PFSK-1 (cell line): Measurements from ENCODE around the gene OSBPL3.

Source experiments
- FOXP2 ChIP-seq: optimal IDR thresholded peaks from 2 replicates; pipeline ENCODE3; 2011; ENCODE audit warnings: borderline replicate concordance, control low read depth, inconsistent platforms; ENCODE audit not compliant: insufficient read depth; ENCODE audit errors: extremely low read length, extremely low read depth
- POLR2AphosphoS5 ChIP-seq: IDR thresholded peaks from 2 replicates; pipeline ENCODE4 v1.6.1; 2012; ENCODE audit warnings: low read depth, mild to moderate bottlenecking, control low read depth, low read length, moderate library complexity
- REST ChIP-seq, 2 experiments: IDR thresholded peaks; 2 replicates each; pipeline versions ENCODE4 v1.6.1 to v1.8.0; 2011 to 2012; ENCODE audit warnings: low read depth in 2 of 2, low read length in 2 of 2, control low read depth in 1 of 2, inconsistent platforms in 1 of 2, mild to moderate bottlenecking in 1 of 2, moderate library complexity in 1 of 2; ENCODE audit not compliant: insufficient read depth in 1 of 2
- SIN3A ChIP-seq: IDR thresholded peaks from 2 replicates; pipeline ENCODE4 v1.6.1; 2012; ENCODE audit warnings: mild to moderate bottlenecking, low read length, moderate library complexity, borderline replicate concordance; ENCODE audit not compliant: insufficient read depth
- TAF1 ChIP-seq: IDR thresholded peaks from 2 replicates; pipeline ENCODE4 v1.6.1; 2012; ENCODE audit warnings: low read length, control low read depth, borderline replicate concordance; ENCODE audit not compliant: insufficient read depth

OSBPL3 gene

GRCh38 chr7:24827589-24827988 lies 152.4 kb downstream of the OSBPL3 start:
- TF ChIP-seq TAF1 (no peak), REST (IDR thresholded peaks at IDR 0.05; ENCODE audit: insufficient read depth in 1 of 2, low read depth in 2 of 2, low read length in 2 of 2) (no peak), FOXP2 (no peak), POLR2AphosphoS5 (no peak), SIN3A (no peak)

DNA sequence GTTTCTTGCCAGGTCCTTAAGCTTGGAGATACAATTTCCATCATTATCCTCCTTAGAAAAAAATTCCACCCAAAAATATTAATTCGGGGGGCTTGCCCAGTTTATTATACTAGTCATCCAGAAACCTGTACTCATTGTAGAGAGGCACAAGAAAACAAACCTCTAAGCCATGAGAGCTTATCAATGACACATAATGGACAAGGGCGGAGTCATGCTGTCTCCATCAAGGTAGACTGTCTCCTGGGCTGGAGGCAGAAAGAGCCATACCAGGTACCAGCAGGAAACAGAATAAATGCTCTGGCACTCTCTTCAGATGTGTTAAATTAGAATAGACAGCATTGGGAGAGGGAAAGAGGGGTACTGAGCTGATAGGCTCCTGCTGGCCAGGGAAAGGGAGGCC lies 153.0 kb downstream of the OSBPL3 start:
- no peak for TF ChIP-seq FOXP2
- no peak for TF ChIP-seq REST (IDR thresholded peaks at IDR 0.05; ENCODE audit: insufficient read depth in 1 of 2, low read depth in 2 of 2, low read length in 2 of 2)
- no peak for TF ChIP-seq TAF1
- no peak for TF ChIP-seq SIN3A
- no peak for TF ChIP-seq POLR2AphosphoS5

DNA sequence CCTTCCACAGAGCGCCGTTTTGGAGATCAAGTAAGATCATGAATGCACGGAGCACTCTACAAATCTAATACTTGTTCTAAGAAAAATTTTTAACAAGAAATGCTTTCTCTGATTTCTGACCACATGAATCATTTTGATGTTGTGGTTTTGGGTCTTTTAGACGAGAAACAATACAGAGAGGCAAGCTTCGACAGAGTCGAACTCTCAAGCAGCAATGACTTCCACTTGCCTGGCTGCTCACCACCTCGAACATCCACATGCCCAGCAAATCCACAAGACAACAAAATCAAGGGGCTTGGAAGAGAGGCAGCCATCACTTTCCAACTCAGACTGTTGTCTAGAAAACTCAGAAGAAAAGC lies 153.3 kb downstream of the OSBPL3 start:
- no peak for TF ChIP-seq POLR2AphosphoS5
- no peak for TF ChIP-seq SIN3A
- TF ChIP-seq TAF1, result no peak

DNA sequence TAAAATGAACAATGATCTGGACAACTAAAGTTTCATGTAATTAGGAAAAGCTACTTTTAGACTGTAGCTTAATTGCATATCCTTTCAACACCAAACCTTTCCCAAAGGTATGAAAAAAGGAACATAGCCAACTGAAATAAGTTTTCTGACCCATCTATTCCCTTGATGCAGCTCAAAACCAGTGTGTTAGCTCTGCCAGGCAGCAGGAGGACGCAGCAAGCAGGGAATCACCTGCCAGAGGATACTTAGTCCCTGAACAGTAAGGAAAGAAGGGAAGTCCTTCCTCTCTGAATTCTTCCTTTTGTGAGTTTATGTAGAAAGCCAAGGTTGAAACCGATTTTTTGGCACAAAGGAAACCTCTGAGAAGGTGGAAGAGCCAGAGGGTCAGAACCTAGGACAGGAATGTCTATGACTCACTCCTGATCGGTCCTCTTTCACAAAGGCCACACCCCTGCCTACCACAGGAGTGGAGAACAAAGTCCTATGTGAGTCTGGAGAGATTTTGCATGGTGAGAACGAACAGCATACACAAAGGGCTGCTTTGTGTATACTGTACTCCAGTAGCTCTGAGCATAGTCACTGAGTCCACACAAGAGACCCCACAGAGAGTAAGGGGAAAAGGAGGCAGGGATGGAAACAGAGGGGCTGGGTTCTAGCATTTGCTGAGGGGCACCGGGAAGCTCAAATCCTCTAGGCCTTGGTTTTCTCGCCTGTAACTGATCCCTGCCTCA lies 153.9 kb downstream of the OSBPL3 start:
- TF ChIP-seq POLR2AphosphoS5, result no peak
- no peak for TF ChIP-seq SIN3A
- no peak for TF ChIP-seq TAF1
- no peak for TF ChIP-seq REST (IDR thresholded peaks at IDR 0.05; ENCODE audit: insufficient read depth in 1 of 2, low read depth in 2 of 2, low read length in 2 of 2)
- TF ChIP-seq FOXP2, result no peak

- no peak for TF ChIP-seq POLR2AphosphoS5
- TF ChIP-seq TAF1, result no peak
- TF ChIP-seq REST (IDR thresholded peaks at IDR 0.05; ENCODE audit: insufficient read depth in 1 of 2, low read depth in 2 of 2, low read length in 2 of 2), result no peak
- no peak for TF ChIP-seq SIN3A
- TF ChIP-seq FOXP2, result no peak
Measured at GRCh38 chr7:24825381-24825794, 154.6 kb downstream of the OSBPL3 start.
